Gastroesophageal sphincter (tissue), 4 donors: ENCODE results near the gene MOB3B. TPM values are rescaled to one million over a fixed set of nuclear protein-coding genes. Genes with fewer than 3 reads are reported as not detected.

Experiments
- ATAC-seq: fragments of 150-250 bp; one replicate; pipeline ENCODE4 v1.9.1; 2016; ENCODE audit warnings: mild to moderate bottlenecking, moderate library complexity
- H3K27ac ChIP-seq, 4 donors: fragments of 200-600 bp; sonication (generic) in 3 of 4; 1 replicate in 3 of 4; 2 replicates in 1 of 4; pipeline ENCODE4 v1.5.1; 2016 to 2019
- H3K27me3 ChIP-seq: fragments of 200-600 bp; sonication (generic); one replicate; pipeline ENCODE4 v1.5.1; 2019
- H3K36me3 ChIP-seq, 2 donors: fragments of 200-600 bp; sonication (generic); one replicate each; pipeline ENCODE4 v1.5.1; 2019; ENCODE audit warnings: control low read depth in 1 of 2
- H3K4me1 ChIP-seq, 3 donors: fragments of 200-600 bp; sonication (generic); 1 replicate in 2 of 3; 2 replicates in 1 of 3; pipeline ENCODE4 v1.5.1; 2016 to 2019; ENCODE audit warnings: control low read depth in 2 of 3
- H3K4me3 ChIP-seq, 2 donors: fragments of 200-600 bp; sonication (generic); one replicate each; pipeline ENCODE4 v1.5.1; 2019; ENCODE audit warnings: mild to moderate bottlenecking in 1 of 2, moderate library complexity in 1 of 2
- H3K9me3 ChIP-seq, 3 donors: fragments of 200-600 bp; sonication (generic); one replicate each; pipeline ENCODE4 v1.5.1; 2017 to 2019; ENCODE audit warnings: control low read depth in 2 of 3
- EP300 ChIP-seq: sonication (generic); formaldehyde crosslinking; IDR thresholded peaks from one replicate; pipeline ENCODE4 v1.6.1; 2017; ENCODE audit warnings: antibody characterized with exemption, mild to moderate bottlenecking
- POLR2A ChIP-seq, 2 donors: fragments of 450-650 bp; IDR thresholded peaks; one replicate each; pipeline ENCODE4 v1.6.1; 2017; ENCODE audit warnings: antibody characterized with exemption in 2 of 2, mild to moderate bottlenecking in 2 of 2, moderate library complexity in 1 of 2
- POLR2AphosphoS5 ChIP-seq: sonication (generic); formaldehyde crosslinking; IDR thresholded peaks from one replicate; pipeline ENCODE4 v1.6.1; 2017; ENCODE audit warnings: antibody characterized with exemption
- WGBS, 2 donors: methylation state at CpG; one replicate each; pipeline ENCODE4 v1.1.5; 2018; ENCODE audit warnings: low coverage in 1 of 2; 5-methylcytosine and 5-hydroxymethylcytosine counted together
- total RNA-seq, 4 donors: library from RNA; depleted of rRNA; stranded (reverse); fragments of >200 nt; gene quantifications; one replicate each; pipeline ENCODE4 v1.1.0, GENCODE V29; 2016
- TF ChIP-seq, protein P1 (sequence below), 4 experiments: fragments of 200-600 bp in 2 of 4; fragments of 450-650 bp in 2 of 4; sonication (generic) in 1 of 4; IDR thresholded peaks; one replicate each; pipeline ENCODE4 v1.5.1; 2017 to 2019; ENCODE audit warnings: antibody characterized with exemption in 4 of 4, mild to moderate bottlenecking in 2 of 4, moderate library complexity in 2 of 4

MOB3B gene
- total RNA-seq, 4 donors from 2014 or later, result 10.2 to 12.4 (median 11.6) TPM

- 15 to 54% methylated on average over 2 to 5 of the region's 5 CpGs for WGBS, 2 donors
- Histone ChIP-seq H3K4me3 (no peak overlapping the region), H3K9me3 (no peaks in the 10 kb centered on the region), H3K36me3 (peaks cover 0 to 4% of the 10 kb centered on the region in 2 donors), H3K27ac (peak overlapping the region in 3 of 4 donors; percentile 42 to 57 (median 56)), H3K27me3 (no peaks in the 10 kb centered on the region), H3K4me1 (peaks cover 7 to 35% (median 13%) of the 10 kb centered on the region in 3 donors)
- ATAC-seq, result peak; percentile 61
- TF ChIP-seq EP300, result no peak
- no peak for TF ChIP-seq POLR2A (IDR thresholded peaks at IDR 0.05)
- TF ChIP-seq POLR2AphosphoS5, result no peak
- TF ChIP-seq, protein P1, sequence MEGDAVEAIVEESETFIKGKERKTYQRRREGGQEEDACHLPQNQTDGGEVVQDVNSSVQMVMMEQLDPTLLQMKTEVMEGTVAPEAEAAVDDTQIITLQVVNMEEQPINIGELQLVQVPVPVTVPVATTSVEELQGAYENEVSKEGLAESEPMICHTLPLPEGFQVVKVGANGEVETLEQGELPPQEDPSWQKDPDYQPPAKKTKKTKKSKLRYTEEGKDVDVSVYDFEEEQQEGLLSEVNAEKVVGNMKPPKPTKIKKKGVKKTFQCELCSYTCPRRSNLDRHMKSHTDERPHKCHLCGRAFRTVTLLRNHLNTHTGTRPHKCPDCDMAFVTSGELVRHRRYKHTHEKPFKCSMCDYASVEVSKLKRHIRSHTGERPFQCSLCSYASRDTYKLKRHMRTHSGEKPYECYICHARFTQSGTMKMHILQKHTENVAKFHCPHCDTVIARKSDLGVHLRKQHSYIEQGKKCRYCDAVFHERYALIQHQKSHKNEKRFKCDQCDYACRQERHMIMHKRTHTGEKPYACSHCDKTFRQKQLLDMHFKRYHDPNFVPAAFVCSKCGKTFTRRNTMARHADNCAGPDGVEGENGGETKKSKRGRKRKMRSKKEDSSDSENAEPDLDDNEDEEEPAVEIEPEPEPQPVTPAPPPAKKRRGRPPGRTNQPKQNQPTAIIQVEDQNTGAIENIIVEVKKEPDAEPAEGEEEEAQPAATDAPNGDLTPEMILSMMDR (IDR thresholded peaks at IDR 0.05), result no peak
Measured at GRCh38 chr9:27460226-27461023, 69.2 kb downstream of the MOB3B start.

GRCh38 chr9:27457445-27457844 lies 72.2 kb downstream of the MOB3B start:
- Histone ChIP-seq H3K27ac (no peak overlapping the region), H3K4me3 (no peak overlapping the region), H3K27me3 (no peaks in the 10 kb centered on the region), H3K4me1 (peaks cover 7 to 35% (median 13%) of the 10 kb centered on the region in 3 donors), H3K9me3 (no peaks in the 10 kb centered on the region), H3K36me3 (peaks cover 0 to 15% of the 10 kb centered on the region in 2 donors)
- no peak for TF ChIP-seq EP300
- no peak for TF ChIP-seq POLR2A (IDR thresholded peaks at IDR 0.05)
- TF ChIP-seq, protein P1 (IDR thresholded peaks at IDR 0.05), result no peak
- no peak for TF ChIP-seq POLR2AphosphoS5
- no peak for ATAC-seq
- WGBS, 2 donors, result 75 to 80% methylated on average over 4 of the region's 4 CpGs

DNA sequence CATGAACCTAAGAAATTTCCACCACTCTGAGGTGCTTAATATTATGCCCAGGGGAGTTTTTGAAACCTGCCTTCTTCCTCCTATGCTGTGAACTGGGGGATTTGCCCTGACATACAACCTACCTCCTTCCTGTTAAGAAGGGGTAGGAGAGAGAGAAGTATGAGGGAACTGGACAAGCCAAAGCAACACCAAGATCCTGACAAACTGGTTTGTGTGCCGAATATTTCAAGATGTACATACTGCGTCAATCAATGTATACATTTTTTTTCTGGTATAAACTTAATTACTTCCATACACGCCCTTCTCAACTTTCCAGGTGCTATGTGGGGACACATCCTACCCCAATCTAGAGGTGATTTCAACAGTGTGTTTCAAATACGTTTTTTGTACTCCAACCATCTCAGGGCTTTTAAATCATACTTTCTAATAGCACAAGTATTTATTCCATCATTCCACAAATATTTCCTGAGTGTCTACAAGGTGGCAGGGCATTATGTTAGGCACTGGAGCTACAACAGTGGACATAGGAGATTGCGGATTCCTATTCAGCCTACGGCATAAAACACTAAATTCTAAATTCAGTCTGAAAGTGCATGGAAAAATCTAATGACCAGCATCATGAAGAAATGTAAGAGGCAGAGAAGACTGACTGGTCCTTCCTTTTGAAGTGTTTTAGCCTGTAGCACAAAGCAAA lies 75.6 kb downstream of the MOB3B start:
- no peak overlapping the region for H3K27ac ChIP-seq
- peaks cover 0 to 39% (median 2%) of the 10 kb centered on the region in 3 donors for H3K4me1 ChIP-seq
- H3K36me3 ChIP-seq, result peaks cover 0 to 15% of the 10 kb centered on the region in 2 donors
- TF ChIP-seq, protein P1 (IDR thresholded peaks at IDR 0.05), result no peak
- no peak for TF ChIP-seq EP300
- no peak for TF ChIP-seq POLR2A (IDR thresholded peaks at IDR 0.05)
- no peak for TF ChIP-seq POLR2AphosphoS5
- no peaks in the 10 kb centered on the region for H3K27me3 ChIP-seq
- no peak overlapping the region for H3K4me3 ChIP-seq
- no peak for ATAC-seq
- WGBS, 2 donors, result 87 to 93% methylated on average over 6 of the region's 6 CpGs
- no peaks in the 10 kb centered on the region for H3K9me3 ChIP-seq

DNA sequence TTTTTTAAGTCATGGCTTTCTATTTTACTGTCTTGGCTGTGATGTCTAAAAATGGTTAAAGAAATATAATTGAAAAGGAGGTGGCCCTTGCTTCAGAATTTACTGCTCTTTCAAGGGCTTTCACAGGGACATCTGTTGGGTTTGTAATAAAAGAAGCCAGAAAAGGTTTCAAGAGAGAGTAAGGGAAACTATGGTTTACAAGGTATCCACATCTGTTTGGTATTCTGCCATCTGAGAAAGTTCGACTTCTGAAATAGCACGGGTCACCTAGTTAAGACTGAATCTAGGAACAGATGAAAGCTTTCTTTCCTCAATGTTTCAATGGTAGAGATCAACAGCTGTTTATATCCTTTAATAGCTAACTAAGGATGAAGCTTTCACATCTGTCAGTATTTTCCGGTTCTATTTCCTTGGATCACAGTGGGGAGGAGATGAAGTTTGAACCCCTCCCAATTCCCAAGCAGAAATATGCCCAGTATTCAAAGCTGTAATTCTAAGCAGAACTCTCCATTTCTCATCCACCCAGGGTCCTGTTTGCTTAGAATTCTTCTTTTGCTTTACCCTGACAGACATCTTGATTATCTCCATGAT lies 78.3 kb downstream of the MOB3B start:
- WGBS, 2 donors, result 36 to 63% methylated on average over 3 of the region's 3 CpGs
- Histone ChIP-seq H3K36me3 (peaks cover 0 to 15% of the 10 kb centered on the region in 2 donors), H3K9me3 (no peaks in the 10 kb centered on the region), H3K27ac (peak overlapping the region in 1 of 4 donors; percentile 12), H3K27me3 (no peaks in the 10 kb centered on the region), H3K4me1 (peaks cover 0 to 26% (median 3%) of the 10 kb centered on the region in 3 donors), H3K4me3 (no peak overlapping the region)
- no peak for TF ChIP-seq EP300
- TF ChIP-seq POLR2AphosphoS5, result no peak
- TF ChIP-seq, protein P1 (IDR thresholded peaks at IDR 0.05), result no peak
- no peak for TF ChIP-seq POLR2A (IDR thresholded peaks at IDR 0.05)
- no peak for ATAC-seq
